Lower leg skin (tissue), 3 donors: ENCODE measurements around the gene LPIN3.

Experiments
- POLR2A ChIP-seq, 2 donors: fragments of 450-650 bp; IDR thresholded peaks; one replicate each; pipeline ENCODE4 v1.6.1; 2016 to 2017; ENCODE audit warnings: antibody characterized with exemption in 2 of 2, mild to moderate bottlenecking in 1 of 2, moderate library complexity in 1 of 2
- TF ChIP-seq, protein P1 (sequence below), 3 donors: fragments of 450-650 bp; IDR thresholded peaks; one replicate each; pipeline ENCODE4 v1.5.1; 2016; ENCODE audit warnings: antibody characterized with exemption in 3 of 3, mild to moderate bottlenecking in 3 of 3, moderate library complexity in 2 of 3

DNA sequence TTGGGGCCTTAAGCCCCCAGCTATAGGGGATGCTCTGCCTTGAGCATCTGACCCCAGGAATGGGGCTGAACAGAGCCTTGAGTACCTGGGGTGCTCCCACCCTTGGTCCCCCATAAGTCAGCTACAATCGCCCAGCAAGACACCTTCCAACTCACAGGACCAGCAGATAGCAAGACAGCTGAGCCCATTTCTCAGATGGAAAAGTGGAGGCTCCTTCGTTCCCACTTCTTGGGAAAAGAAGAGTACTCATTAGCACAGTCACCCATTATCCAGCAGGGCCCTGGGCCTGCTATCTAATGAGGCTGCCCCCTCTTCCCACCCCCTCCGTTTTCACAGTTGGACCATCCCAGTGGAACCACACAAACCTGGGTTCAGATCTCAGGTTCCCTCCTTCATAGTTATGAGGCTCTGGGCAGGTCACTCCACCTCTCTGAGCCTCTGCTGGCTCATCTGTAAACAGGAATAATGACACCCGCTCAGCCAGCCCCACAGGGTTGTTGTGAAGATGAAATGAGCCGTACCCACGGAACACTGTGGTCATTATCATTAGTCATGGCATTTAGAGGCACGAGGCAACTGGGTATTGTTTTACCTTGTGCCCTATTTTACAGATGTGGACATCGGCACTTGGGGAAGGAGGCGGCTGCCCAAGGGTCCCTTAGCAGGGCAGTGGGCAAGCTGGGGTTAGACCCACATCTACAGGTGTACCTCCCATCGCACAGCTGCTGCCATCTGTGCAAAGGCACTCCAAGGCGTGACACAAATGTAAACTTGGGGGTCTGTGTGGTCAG is 4.5 kb downstream of the LPIN3 start:
- TF ChIP-seq, protein P1, sequence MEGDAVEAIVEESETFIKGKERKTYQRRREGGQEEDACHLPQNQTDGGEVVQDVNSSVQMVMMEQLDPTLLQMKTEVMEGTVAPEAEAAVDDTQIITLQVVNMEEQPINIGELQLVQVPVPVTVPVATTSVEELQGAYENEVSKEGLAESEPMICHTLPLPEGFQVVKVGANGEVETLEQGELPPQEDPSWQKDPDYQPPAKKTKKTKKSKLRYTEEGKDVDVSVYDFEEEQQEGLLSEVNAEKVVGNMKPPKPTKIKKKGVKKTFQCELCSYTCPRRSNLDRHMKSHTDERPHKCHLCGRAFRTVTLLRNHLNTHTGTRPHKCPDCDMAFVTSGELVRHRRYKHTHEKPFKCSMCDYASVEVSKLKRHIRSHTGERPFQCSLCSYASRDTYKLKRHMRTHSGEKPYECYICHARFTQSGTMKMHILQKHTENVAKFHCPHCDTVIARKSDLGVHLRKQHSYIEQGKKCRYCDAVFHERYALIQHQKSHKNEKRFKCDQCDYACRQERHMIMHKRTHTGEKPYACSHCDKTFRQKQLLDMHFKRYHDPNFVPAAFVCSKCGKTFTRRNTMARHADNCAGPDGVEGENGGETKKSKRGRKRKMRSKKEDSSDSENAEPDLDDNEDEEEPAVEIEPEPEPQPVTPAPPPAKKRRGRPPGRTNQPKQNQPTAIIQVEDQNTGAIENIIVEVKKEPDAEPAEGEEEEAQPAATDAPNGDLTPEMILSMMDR (IDR thresholded peaks at IDR 0.05) = no peak
- no peak for TF ChIP-seq POLR2A (IDR thresholded peaks at IDR 0.05)
